ENCODE data around the gene CMPK1. TPM values are rescaled to one million over a fixed set of nuclear protein-coding genes. Genes with fewer than 3 reads are reported as not detected.
"Not testable (repeated sequence)": the region's sequence is repeated elsewhere in the genome, so short reads cannot be mapped to it uniquely, and the experiment has no call there.

Gene CMPK1, protein sequence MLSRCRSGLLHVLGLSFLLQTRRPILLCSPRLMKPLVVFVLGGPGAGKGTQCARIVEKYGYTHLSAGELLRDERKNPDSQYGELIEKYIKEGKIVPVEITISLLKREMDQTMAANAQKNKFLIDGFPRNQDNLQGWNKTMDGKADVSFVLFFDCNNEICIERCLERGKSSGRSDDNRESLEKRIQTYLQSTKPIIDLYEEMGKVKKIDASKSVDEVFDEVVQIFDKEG
- total RNA-seq (21.6 and 27.7 TPM in 2 replicates), polyA plus RNA-seq (28.5 and 40.0 TPM in 2 replicates)

GRCh38 chr1:47333578-47333921 lies at the start of gene CMPK1:
Gene CMPK1, plus strand, starts transcription at chr1:47333790. Its CDS starts 156 bp downstream, at chr1:47333946.
- Histone ChIP-seq H3K27ac (peak within 1 kb of the TSS; percentile 96), H3K4me1 (ENCODE audit: low read depth) (peaks cover 12% of the 10 kb centered on the region), H3K9me3 (ENCODE audit: low read depth) (no peaks in the 10 kb centered on the region), H3K4me3 (peak within 1 kb of the TSS; percentile 95), H3K36me3 (no peaks in the 10 kb centered on the region), H3K27me3 (no peaks in the 10 kb centered on the region)
- peak; percentile 25 for TF ChIP-seq CTCF (IDR thresholded peaks at IDR 0.05; ENCODE audit: low read depth, low read length)
- peak; percentile 88 to 91 for DNase-seq (ENCODE audit: low read depth in 1 of 2, low spot score in 1 of 2)

DNA sequence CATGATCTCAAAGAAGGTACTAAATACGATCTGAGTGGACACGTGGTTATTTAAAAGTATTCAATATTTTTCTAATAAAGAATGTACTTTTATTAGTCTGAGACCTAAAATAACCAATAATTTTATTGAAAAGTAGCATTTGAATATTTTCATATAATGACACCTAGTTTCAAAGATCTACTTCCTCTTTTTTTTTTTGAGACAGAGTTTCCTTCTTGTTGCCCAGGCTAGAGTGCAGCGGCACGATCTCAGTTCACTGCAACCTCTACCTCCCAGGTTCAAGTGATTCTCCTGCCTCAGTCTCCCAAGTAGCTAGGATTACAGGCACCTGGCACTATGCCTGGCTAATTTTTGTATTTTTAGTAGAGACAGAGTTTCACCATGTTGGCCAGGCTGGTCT lies 45.5 kb upstream of the CMPK1 start:
- not testable (repeated sequence) for H3K9me3 ChIP-seq (ENCODE audit: low read depth); H3K4me3 ChIP-seq; H3K27me3 ChIP-seq; H3K27ac ChIP-seq; H3K4me1 ChIP-seq (ENCODE audit: low read depth); DNase-seq (ENCODE audit: low read depth in 1 of 2, low spot score in 1 of 2)
- H3K36me3 ChIP-seq, result peaks cover 12% of the 10 kb centered on the region

DNA sequence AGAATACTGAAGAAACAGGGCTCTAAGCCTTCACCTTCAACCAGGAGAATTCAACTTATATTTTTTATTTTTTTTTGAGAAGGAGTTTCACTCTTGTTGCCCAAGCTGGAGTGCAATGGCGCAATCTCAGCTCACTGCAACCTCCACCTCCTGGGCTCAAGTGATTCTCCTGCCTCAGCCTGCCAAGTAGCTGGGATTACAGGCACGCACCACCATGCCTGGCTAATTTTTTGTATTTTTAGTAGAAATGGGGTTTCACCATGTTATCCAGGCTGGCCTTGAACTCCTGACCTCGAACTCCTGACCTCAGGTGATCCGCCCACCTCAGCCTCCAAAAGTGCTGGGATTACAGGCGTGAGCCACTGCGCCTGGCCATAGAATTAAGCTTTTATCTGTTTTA lies 38.7 kb upstream of the CMPK1 start:
- peaks cover 10% of the 10 kb centered on the region for H3K36me3 ChIP-seq
- H3K27me3 ChIP-seq; H3K4me3 ChIP-seq; H3K27ac ChIP-seq; H3K9me3 ChIP-seq (ENCODE audit: low read depth); DNase-seq (ENCODE audit: low read depth in 1 of 2, low spot score in 1 of 2); H3K4me1 ChIP-seq (ENCODE audit: low read depth): not testable (repeated sequence)

DNA sequence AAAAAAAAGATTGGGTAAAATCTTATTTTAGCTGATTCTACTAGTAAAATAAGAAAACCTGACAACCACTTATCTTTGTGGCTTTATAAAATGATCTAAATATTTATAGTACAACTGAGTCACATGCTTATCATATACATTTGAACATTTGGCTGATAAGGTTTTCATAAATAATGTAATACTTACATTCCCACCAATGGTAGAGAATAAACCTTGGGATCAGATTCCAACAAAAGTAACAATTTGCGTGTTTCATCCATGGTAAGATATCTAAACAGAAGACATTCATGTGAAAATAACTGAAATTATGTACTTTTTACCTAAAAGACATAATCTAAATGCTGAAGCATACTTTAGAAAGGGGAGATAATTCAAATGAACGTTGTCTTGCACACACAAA lies 38.0 kb upstream of the CMPK1 start:
- peaks cover 14% of the 10 kb centered on the region for H3K36me3 ChIP-seq
- H3K27me3 ChIP-seq, result no peaks in the 10 kb centered on the region
- no peaks in the 10 kb centered on the region for H3K4me1 ChIP-seq (ENCODE audit: low read depth)
- no peak for TF ChIP-seq CTCF (IDR thresholded peaks at IDR 0.05; ENCODE audit: low read depth, low read length)
- H3K27ac ChIP-seq, result no peak overlapping the region
- H3K4me3 ChIP-seq, result no peak overlapping the region
- no peaks in the 10 kb centered on the region for H3K9me3 ChIP-seq (ENCODE audit: low read depth)
- DNase-seq (ENCODE audit: low read depth in 1 of 2, low spot score in 1 of 2), result no peak

DNA sequence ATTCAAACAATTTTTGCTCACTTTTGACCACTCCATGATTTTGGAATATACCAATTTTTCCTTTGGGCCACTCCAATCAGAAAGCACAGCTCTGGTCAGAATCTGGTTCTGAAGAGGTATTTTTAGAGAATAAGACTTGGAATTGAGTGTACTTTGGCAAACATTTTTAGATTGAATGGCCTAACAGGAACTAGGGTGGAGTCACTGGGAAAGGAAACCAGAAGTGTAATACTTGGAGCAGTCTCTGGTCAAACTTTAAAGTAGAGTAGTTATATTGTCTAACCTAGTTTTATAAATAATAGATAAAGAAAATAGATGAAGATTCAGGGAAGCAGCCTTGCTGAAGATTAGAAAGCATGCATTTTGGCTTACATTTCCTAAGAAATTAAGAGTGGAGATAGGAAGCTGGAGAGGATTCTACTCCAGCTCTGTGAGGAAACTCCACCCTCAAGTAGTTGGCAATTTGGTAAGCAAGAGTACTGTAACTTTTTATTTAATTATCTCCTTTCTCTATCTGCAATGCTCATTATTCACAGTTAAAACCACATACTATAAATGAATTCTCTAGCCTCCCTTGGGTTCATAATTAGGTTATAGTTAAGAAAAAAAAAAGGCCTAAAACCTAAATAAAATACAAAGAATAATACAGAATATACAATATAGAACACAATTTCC lies 35.4 kb upstream of the CMPK1 start:
- DNase-seq (ENCODE audit: low read depth in 1 of 2, low spot score in 1 of 2), result peak in 1 of 2 donors; percentile 6
- no peaks in the 10 kb centered on the region for H3K27me3 ChIP-seq
- TF ChIP-seq CTCF (IDR thresholded peaks at IDR 0.05; ENCODE audit: low read depth, low read length), result no peak
- H3K4me3 ChIP-seq, result no peak overlapping the region
- H3K9me3 ChIP-seq (ENCODE audit: low read depth), result no peaks in the 10 kb centered on the region
- no peak overlapping the region for H3K27ac ChIP-seq
- no peaks in the 10 kb centered on the region for H3K4me1 ChIP-seq (ENCODE audit: low read depth)
- peaks cover 22% of the 10 kb centered on the region for H3K36me3 ChIP-seq

DNA sequence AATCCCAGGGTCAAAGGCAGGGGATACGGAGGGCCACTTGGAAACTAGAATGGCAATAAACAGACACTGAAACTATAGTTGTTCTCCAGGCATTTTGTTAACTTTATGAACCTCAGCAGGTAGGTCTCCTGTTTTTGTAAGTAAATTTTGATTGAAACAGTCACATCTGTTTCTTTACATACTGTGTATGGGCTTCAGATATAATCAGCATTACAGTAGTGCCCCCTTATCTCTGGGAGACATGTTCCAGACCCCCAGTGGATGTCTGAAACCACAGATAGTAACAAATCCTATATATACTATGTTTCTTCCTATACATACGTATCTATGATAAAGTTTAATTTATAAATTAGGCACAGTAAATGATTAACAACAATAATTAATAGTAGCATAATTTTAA lies 31.1 kb upstream of the CMPK1 start:
- TF ChIP-seq CTCF (IDR thresholded peaks at IDR 0.05; ENCODE audit: low read depth, low read length), result no peak
- H3K9me3 ChIP-seq (ENCODE audit: low read depth), result no peaks in the 10 kb centered on the region
- H3K36me3 ChIP-seq, result peaks cover 22% of the 10 kb centered on the region

More for the DNA sequence above, 31.1 kb upstream of the CMPK1 start:
- no peak overlapping the region for H3K4me3 ChIP-seq
- H3K27me3 ChIP-seq, result no peaks in the 10 kb centered on the region
- no peak for DNase-seq (ENCODE audit: low read depth in 1 of 2, low spot score in 1 of 2)
- H3K4me1 ChIP-seq (ENCODE audit: low read depth), result no peaks in the 10 kb centered on the region
- no peak overlapping the region for H3K27ac ChIP-seq

All from cardiac muscle cell (in vitro differentiated cells and primary cell).